ENCODE data around the gene MUC16. TPM values are rescaled to one million over a fixed set of nuclear protein-coding genes. Genes with fewer than 3 reads are reported as not detected.

MUC16 gene
- total and polyA plus RNA-seq, 4 donors: 1.1 to 8.0 (median 2.5) TPM

DNA sequence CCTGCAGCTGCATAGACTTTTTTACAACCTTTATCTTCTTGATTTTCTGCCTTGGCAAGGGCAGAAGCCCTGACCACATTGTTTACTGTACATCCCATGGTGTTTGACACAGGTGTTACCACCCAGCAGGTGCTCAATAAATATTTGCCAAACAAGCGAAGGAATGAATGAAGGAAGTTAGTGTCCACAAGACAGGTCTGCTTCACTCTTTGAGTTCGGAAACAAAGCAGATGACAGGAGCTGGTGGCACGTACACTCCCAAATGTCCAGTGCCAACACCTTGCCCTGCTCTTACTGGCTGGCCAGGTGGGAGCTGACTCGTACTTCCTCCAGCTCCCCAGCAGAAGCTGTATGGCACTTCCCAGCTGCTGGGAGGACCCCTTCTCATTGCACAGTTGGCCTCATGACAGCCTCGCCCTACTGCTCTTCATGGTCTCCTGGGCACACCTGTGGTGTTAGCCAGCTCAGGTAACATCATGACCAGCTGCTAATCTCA is 22.0 kb upstream of the MUC16 start:
- no peaks in the 10 kb centered on the region for H3K36me3 ChIP-seq (ENCODE audit: control insufficient read depth in 4 of 4, insufficient read depth in 4 of 4, low read length in 4 of 4)
- H3K9ac ChIP-seq (ENCODE audit: insufficient read depth in 1 of 2, low read length in 2 of 2): no peak overlapping the region
- no peak overlapping the region for H3K4me3 ChIP-seq
- DNase-seq (no peak), ATAC-seq (ENCODE audit: insufficient read depth, low FRiP score) (no peak)
- no peaks in the 10 kb centered on the region for H3K4me1 ChIP-seq (ENCODE audit: control insufficient read depth in 5 of 5, insufficient read depth in 5 of 5, low read length in 5 of 5)
- WGBS, 2 donors: 55 to 79% methylated on average over 5 of the region's 5 CpGs
- peaks cover 0 to 1% (median 0%) of the 10 kb centered on the region in 4 donors for H3K9me3 ChIP-seq (ENCODE audit: control insufficient read depth in 4 of 4, insufficient read depth in 3 of 4, low read length in 3 of 4)
- TF ChIP-seq, protein P1, sequence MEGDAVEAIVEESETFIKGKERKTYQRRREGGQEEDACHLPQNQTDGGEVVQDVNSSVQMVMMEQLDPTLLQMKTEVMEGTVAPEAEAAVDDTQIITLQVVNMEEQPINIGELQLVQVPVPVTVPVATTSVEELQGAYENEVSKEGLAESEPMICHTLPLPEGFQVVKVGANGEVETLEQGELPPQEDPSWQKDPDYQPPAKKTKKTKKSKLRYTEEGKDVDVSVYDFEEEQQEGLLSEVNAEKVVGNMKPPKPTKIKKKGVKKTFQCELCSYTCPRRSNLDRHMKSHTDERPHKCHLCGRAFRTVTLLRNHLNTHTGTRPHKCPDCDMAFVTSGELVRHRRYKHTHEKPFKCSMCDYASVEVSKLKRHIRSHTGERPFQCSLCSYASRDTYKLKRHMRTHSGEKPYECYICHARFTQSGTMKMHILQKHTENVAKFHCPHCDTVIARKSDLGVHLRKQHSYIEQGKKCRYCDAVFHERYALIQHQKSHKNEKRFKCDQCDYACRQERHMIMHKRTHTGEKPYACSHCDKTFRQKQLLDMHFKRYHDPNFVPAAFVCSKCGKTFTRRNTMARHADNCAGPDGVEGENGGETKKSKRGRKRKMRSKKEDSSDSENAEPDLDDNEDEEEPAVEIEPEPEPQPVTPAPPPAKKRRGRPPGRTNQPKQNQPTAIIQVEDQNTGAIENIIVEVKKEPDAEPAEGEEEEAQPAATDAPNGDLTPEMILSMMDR (IDR thresholded peaks at IDR 0.05; ENCODE audit: control extremely low read depth, extremely low read depth): no peak
- no peak overlapping the region for H3K27ac ChIP-seq (ENCODE audit: low read depth in 1 of 2, low read length in 1 of 2)
- no peaks in the 10 kb centered on the region for H3K27me3 ChIP-seq (ENCODE audit: control insufficient read depth in 3 of 3, insufficient read depth in 3 of 3, low read length in 2 of 3)

DNA sequence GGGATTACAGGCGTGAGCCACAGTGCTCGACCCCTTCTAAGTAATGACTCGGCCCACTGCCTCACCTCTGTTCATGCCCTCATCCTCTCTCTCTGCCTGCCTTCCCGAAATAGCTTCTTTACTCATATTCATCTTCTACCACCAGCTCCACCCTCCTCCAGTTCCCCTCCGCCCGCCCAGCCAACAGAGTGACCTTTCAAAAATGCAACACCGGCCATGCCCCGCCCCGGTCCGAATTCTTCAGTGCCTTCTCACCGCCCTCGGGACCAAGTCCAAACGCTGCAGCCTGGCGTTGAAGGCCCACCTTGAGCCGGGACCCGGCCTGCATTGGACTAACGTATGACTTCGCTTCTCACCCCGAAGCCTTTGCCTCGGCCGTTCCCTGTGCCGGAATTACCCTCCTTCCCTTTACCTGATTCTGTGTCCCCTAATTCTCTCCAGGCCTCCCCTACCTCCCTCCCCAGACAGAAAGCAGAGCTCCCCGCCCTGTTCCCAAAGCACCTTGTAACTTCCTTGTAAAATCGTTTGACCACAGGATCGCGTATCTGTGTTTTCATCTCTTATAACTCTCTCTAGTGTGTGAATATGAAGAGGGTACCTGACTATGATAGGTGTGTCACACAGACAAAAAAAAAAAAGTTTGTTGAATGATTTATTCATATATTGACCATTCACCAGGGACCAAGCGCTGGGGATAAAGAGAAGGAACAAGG is 8.1 kb upstream of the MUC16 start:
- WGBS, 2 donors: 80 to 88% methylated on average over 26 to 27 of the region's 27 CpGs
- H3K27ac ChIP-seq (ENCODE audit: low read depth in 1 of 2, low read length in 1 of 2): no peak overlapping the region
- no peak for DNase-seq
- H3K36me3 ChIP-seq (ENCODE audit: control insufficient read depth in 4 of 4, insufficient read depth in 4 of 4, low read length in 4 of 4): no peaks in the 10 kb centered on the region
- ATAC-seq (ENCODE audit: insufficient read depth, low FRiP score): peak; percentile 41
- H3K4me1 ChIP-seq (ENCODE audit: control insufficient read depth in 5 of 5, insufficient read depth in 5 of 5, low read length in 5 of 5): no peaks in the 10 kb centered on the region
- no peak overlapping the region for H3K9ac ChIP-seq (ENCODE audit: insufficient read depth in 1 of 2, low read length in 2 of 2)
- TF ChIP-seq, protein P1 (IDR thresholded peaks at IDR 0.05; ENCODE audit: control extremely low read depth, extremely low read depth): no peak
- H3K4me3 ChIP-seq: no peak overlapping the region
- H3K27me3 ChIP-seq (ENCODE audit: control insufficient read depth in 3 of 3, insufficient read depth in 3 of 3, low read length in 2 of 3): no peaks in the 10 kb centered on the region
- peaks cover 0 to 4% (median 0%) of the 10 kb centered on the region in 4 donors for H3K9me3 ChIP-seq (ENCODE audit: control insufficient read depth in 4 of 4, insufficient read depth in 3 of 4, low read length in 3 of 4)

DNA sequence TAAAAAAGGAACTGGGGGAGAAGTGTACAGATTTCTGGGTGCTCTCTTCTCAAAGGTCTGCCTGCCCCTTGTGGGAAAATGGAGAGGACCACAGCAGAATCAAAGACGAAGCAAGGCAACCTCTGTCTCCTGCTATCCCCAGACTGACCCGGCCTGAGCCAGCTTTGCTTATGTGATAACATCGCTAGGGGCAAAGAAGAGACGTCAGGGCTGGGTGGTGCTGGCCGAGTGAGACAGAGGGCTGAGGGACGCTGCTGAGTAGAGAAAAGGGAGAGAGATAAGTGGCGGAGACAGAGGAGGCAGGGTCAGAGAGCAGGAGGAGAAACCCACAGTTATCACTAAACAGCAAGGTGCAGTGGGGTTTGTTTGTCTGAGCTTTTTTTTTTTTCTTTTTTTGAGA is 4.6 kb upstream of the MUC16 start:
- Histone ChIP-seq H3K4me1 (ENCODE audit: control insufficient read depth in 5 of 5, insufficient read depth in 5 of 5, low read length in 5 of 5) (no peaks in the 10 kb centered on the region), H3K9ac (ENCODE audit: insufficient read depth in 1 of 2, low read length in 2 of 2) (no peak overlapping the region), H3K36me3 (ENCODE audit: control insufficient read depth in 4 of 4, insufficient read depth in 4 of 4, low read length in 4 of 4) (no peaks in the 10 kb centered on the region), H3K9me3 (ENCODE audit: control insufficient read depth in 4 of 4, insufficient read depth in 3 of 4, low read length in 3 of 4) (peaks cover 0 to 8% (median 0%) of the 10 kb centered on the region in 4 donors), H3K27me3 (ENCODE audit: control insufficient read depth in 3 of 3, insufficient read depth in 3 of 3, low read length in 2 of 3) (no peaks in the 10 kb centered on the region), H3K27ac (ENCODE audit: low read depth in 1 of 2, low read length in 1 of 2) (no peak overlapping the region), H3K4me3 (no peak overlapping the region)
- ATAC-seq (ENCODE audit: insufficient read depth, low FRiP score) (no peak), DNase-seq (no peak)
- TF ChIP-seq, protein P1 (IDR thresholded peaks at IDR 0.05; ENCODE audit: control extremely low read depth, extremely low read depth): no peak
- WGBS, 2 donors: 34 to 44% methylated on average over 7 of the region's 7 CpGs
